Stromal cell of bone marrow (primary cell): Measurements from ENCODE around the gene TUBGCP5.
"Not testable (repeated sequence)": the region's sequence is repeated elsewhere in the genome, so short reads cannot be mapped to it uniquely, and the experiment has no call there.

ENCODE experiments used
- DNase-seq: peaks from one replicate; pipeline ENCODE4 v3.0.0-alpha.2; 2012; ENCODE audit warnings: low read depth

Gene TUBGCP5

DNA sequence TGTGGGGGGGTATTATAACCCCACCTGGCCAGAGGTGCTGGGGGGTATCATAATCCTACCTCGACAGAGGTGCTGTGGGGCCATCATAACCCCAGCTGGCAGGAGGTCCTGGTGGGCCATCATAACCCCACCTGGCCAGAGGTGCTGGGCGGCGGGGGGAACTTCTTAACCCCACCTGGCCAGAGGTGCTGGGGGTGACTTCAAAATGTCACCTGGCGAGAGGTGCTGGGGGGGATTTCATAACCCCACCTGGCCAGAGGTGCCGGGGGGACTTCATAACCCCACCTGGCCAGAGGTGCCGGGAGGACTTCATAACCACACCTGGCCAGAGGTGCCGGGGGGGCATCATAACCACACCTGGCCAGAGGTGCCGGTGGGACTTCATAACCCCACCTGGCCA lies 2.4 kb upstream of the TUBGCP5 start:
- DNase-seq = not testable (repeated sequence)

DNA sequence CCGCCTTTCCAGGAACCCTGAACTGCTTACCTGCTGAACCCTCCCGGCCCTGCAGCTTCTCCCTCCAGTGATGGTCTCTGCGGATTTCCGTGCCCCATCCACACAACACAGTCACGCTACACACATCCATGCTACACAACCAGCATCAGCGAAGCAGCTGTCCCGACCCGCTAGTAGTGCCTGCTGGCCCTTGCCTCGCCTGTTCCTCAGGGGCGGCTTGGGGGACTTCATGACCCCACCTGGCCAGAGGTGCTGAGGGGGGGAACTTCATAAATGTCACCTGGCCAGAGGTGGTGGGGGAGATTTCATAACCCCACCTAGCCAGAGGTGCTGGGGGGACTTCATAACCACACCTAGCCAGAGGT lies 530 bp upstream of the TUBGCP5 start:
- DNase-seq = no peak

DNA sequence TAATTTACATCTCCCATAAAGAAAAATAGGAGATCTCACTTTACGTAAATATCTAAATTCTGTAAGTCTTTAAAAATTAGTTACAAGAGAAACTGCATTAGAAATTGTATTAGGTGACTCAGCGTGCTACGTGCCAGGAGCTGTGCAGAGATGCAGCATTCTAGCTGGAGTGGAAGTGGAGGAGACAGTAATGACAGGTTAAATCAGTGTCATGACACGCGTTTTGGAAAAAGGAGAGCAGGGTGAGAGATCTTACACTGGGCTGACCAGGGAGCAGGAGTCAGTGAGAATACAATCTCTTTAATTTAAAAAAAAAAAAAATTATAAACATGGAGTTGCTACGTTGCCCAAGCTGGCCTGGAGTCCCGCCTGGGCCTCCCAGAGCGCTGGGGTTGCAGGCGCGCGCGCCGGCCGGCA lies 635 bp downstream of the TUBGCP5 start:
- DNase-seq = peak; percentile 28

DNA sequence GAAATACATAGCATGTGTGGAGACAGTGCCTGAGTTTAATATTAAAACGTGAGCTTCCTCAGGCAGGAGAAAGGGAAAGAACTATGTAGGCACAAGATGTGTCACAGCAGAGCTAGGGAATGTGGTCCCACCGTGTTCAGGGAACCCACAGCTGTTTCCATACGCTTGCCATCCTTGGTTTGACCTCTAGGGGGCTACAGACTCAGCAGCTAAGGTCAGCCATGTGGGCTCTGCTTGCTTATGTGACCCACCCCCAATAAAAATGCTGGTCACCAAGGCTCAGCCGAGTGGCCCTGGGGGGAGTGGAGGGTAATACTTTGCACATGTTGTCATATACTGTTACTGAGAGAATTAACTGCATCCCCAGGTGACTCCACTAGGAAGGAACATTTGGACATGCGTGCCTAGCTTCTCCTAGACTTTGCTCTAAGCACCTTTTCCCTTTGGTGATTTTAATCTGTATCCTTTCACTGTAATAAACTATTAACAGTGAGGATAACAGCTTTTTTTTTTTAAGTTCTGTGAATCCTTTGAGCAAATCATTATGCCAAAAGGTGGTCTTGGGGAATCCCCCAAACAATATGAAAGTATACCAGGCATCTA lies 3.3 kb downstream of the TUBGCP5 start:
- peak; percentile 19 for DNase-seq

DNA sequence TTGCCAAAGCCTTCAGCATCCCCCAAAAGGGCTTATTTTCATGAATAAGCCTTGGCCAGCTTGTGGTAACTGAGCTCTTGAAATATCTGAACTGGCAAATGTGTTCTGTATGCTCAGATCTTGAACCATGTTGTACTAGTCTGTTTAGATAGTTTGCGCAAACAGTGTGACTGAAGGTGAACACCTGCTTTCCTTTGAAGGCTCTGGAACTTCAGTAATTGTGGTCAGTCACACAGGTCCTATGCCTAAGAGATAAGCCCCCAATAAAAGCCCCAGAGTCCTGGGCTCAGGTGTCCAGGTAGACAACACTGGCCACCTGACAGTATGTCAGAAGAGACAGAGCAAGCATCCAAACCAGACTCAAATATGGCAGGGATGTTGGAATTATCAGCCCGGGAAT lies 5.4 kb downstream of the TUBGCP5 start:
- no peak for DNase-seq

DNA sequence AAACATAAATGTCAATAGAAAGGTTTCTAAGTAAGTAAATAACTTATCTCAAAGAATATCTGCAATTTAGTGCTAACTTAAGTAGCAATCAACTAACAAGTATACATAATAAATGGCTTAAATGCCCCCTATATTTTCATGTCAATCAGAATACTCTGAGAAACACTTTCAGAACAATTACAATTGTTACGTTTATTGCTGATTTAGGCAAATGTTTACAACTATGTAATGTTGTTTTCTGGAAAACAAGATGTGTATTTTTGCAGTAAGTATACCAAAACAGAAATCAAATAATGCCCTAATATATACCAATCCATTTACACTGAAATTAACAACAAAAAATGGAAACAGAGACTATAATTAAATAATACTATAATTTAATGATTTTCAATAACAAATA lies 13.2 kb downstream of the TUBGCP5 start:
- no peak for DNase-seq

DNA sequence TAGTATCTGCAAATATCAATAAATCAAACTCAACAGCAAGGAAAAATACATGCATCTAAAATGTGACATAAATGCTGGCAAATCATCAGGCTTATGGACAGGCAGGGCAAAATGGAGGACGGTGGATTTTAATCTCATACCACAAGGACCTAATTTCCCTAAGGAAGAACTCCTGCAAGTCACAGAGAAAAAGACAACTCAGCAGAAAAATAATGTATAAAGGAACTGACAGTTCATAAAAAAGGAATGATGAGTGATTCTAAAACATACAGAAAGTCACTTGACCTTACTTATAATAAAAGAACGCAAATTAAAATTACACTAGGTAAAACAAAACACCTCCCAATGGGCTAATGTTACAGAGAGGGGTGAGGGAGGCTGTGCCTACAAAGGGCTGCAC lies 17.2 kb downstream of the TUBGCP5 start:
- DNase-seq = no peak

DNA sequence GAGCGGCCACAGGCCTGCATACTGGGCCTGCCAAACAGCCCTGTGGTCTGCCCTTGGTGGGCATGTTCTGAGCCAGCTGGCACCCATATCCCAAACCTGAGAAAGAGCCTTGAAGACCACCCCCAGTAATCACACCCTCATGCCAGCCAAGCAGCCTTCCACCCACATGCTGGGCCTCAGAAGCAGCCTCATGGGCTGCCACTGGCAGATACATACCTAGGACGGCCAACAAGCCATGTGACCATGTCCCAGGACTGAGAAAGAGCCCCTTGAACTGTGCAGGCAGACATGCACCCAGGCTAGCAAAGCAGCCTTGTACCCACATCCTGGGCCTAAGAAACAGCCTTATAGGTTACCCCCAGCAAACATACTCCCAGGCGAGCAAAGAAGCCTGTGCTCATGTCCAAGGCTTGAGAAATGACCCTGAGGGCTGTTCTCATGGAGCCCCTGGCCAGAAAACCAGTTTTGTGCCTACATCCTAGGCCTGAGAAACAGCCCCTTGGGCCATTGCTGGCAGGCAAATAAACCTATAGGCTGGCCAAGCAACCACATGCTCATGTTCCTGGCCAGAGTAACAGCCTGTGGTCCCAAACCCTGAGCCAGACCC lies 24.9 kb downstream of the TUBGCP5 start:
- no peak for DNase-seq

DNA sequence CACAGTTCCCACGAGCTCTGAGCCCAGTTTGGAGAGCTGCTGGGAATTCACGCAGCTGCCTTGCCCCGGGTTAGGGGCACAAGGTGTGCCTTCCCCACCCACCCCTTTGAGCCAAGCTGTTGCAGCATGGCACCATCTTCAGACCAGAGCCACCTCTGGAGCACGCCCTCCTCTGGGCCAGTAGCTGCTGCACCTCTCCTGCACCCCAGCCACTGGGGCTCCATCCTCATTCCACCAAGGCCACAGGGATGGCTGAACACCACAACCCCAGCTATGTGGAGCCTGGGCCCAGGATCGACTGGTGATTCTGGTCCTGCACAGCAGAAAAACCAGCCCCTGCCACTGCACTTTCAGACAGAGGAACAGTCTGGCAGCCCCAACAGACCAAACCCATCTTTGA lies 25.7 kb downstream of the TUBGCP5 start:
- DNase-seq = no peak

DNA sequence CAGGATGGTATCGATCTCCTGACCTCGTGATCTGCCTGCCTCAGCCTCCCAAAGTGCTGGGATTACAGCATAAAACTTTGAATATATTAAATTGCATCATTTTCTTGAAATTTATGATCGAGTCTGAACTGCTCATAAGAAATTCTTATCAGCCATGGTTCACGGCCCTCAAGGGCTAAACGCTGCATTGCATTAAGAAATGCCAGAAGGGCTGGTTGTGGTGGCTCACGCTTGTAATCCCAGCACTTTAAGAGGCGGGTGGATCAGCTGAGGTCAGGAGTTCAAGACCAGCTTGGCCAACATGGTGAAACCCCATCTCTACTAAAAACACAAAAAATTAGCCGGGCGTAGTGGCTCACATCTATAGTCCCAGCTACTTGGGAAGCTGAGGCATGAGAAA lies 26.8 kb downstream of the TUBGCP5 start:
- DNase-seq = not testable (repeated sequence)

DNA sequence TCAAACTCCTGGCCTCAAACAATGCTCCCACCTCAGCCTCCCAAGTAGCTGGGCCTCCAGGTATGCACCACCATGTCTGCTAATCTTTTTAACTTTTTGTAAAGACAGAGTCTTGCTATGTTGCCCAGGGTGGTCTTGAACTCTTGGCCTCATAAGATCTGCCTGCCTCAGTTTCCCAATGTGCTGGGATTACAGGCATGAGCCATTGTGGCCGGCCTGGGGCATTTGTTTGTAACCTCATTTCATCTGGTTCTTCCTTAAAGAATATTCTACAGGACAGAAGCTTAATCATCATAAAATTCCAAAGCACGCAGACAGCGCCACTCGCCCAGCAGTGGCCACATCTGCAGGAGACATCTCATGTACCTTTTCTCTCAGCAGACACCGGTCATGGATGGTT lies 35.6 kb downstream of the TUBGCP5 start:
- DNase-seq = no peak

DNA sequence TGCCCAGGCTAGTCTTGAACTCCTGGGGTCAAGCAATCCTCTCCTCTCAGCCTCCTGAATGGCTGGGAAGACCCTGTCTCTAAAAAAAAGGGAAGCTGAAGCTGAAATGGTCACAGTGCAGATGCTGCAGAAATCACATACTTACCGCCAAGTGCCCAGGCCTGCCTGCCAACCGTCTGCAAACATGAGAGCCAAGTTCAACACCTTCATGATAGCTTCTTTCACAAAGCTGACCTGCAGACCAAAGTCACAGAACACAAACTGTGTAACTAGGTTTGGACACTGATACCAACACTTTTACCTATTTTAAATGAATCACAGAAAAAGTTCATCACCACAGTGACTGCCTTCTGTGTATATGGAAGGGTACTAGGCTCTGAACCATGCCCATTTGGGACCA lies 36.4 kb downstream of the TUBGCP5 start:
- DNase-seq = no peak

DNA sequence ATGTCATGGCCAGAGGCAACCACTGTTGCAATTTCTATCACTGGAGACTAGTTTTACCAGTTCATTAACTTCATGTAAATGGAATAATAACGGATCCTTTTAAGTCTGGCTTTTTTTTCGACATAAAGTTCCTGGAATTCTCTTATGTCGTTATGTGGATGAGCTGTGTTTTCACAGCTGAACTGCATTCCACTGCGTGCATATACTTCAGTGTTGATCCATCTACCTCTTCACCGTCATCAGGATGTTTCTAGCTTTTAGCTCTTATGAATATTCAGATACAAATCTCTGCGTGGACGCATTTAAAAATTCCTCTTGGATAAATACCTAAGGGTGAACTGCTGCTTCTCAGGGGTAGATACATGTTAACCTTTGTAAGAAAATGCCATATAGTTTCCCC lies 43.6 kb downstream of the TUBGCP5 start:
- DNase-seq = no peak

DNA sequence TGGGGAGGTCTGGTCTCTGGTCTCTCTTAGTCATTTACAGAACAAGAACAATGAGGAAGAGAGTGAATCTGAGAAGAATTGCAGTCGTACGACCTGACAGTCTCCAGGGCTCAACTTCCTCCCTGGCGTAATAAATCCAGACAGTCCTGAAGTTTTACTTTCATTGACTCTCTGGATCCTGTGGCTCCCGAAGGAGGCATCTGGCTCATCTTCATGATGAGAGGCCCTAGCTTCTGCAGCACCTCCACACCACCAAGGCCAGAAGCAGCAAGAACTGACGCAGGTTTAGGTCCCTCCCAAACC lies 47.4 kb downstream of the TUBGCP5 start:
- DNase-seq = no peak

DNA sequence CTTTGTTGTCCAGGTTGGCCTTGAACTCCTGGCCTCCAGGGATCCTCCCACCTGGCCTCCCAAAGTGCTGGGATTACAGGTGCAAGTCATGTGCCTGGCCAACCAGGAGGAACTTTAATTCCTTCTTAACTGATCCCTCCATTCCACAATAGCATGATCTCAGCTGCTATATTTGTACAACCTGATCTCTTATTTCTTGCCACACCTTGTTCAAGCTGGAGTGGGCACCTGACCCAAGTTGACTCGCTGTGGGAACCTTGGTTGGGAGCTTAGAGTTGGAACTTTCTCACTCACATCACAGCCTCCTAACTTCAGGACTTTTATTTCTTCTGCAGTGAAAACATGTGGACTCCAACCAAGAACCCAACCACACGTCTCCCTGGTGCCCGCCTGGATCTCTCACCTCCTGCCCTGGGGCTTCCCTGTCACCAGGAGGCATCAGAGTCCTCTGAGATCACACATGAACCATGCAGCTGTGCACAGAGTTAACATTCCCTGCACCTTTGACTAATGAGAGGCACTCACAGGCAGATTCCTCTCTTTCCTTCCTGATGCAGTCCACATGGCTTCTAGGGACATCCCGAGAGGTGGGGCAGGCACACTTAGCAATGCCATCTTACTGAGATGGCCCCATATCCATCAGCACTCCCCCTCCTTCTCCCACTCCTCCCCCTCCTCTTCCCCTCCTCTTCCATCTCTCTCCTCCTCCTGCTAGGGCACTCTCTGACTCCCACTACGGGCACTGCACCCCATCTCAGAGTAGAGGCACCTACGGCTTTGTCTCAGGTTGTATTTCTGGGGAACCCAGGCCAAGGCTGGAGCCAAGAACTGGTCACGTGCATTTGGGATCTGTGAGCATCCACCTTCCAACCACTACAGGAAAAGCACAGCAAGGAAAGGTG lies 49.5 kb downstream of the TUBGCP5 start:
- no peak for DNase-seq

DNA sequence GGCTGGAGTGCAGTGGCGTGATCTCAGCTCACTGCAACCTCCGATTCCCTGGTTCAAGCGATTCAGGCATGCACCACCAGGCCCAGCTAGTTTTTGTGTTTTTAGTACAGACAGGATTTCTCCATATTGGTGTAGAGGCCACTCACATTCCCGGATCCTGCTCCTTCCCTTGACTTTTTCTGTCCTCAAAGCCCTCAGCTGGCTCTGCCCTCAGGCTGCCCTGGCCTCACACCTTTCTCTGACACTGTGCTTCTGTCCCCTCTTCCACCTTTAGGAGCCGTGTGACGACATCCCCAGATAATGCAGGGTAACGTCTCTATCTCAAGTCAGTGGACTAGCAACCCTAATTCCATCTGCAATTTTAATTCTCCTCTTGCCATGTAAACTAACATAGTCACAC lies 50.6 kb downstream of the TUBGCP5 start:
- no peak for DNase-seq

DNA sequence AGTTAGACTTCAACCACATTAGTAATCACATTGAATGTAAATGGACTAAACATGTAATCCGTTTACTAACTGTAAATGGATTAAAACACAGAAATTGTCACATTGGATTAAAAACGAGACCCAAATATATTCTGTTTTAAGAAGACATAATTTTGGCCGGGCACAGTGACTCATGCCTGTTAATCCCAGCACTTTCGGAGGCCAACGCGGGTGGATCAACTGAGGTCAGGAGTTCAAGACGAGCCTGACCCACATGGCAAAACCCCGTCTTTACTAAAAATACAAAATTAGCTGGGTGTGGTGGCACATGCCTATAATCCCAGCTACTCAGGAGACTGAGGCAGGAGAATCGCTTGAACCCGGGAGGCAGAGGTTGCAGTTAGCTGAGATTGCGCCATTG lies 57.4 kb downstream of the TUBGCP5 start:
- not testable (repeated sequence) for DNase-seq

DNA sequence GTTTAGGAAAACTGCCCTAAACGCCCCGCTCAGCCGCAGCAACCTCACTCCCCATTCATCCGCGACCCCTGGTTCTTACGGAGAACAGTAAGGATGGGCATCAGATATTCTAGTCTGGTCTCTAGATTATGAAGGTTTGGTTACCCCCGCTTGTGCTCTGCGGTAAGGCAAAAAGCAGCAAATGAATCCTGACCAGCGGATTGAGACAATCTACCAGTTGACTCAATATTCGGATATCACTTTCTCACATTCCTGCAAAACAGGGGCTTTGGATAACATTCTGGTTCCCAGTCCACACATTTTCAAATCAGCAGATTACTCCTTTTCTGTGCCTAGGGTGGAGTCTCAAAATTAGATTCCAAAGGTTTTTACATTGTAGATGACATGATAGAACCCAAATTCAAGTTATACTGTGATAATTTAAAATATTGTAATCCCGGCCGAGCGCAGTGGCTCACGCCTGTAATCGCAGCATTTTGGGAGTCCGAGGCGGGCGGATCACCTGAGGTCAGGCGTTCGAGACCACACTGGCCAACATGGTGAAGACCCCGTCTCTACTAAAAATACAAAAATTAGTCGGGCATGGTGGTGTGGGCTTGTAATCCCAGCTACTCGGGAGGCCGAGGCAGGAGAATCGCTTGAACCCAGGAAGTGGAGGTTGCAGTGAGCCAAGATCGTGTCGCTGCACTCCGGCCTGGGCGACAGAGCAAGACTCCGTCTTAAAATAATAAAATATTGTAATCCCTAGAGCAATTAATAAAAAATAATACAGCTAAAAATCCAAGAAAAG lies 58.1 kb downstream of the TUBGCP5 start:
- DNase-seq = no peak

DNA sequence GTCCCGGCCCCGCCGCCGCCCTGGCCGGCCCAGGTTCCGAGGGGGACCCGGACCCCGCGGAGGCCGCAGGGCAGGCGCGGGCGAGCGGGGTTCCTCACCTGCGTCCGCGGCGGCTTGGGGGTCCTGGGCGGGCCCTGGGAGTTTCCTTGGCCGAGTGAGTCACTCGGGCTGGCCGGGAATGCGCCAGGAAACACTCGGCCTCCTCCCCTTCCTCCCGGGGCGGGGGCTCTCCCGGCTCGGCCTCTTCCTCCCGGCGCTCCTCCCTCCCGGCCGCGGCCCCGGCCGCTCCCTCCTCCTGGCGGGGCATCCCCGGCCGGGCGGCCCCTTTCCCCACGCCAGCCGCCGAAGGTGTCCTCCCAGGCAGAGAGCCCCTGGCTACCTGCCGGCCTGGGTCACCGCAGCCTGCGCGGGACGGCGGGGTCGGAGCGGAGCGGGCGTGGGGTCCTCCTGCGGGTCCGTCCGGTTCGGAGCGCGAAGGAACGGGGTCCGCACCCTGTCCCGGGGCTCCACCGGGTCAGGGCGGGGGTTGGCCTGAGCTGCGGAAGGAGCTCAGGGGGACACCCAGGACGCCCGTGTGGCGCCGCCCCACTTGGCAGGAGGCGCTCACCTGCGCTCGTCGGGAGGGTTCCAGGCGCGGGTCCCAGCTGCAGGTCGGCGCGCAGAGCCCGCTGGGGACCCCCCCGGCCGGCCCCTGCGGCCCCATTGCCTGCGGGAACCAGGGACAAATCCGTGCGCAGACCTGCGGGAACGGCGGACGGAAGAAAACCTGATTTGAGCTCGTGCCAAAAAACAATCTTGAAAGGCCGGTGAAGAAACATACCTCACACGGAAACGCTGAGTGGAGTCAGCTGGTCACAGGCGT lies 58.9 kb downstream of the TUBGCP5 start, which contains the start of gene CYFIP1:
TSS of gene CYFIP1 (minus strand) at position 180 of the 862 bp plus-strand sequence. CDS start 33,083 bp downstream, outside the sequence.
- DNase-seq = peak; percentile 79

DNA sequence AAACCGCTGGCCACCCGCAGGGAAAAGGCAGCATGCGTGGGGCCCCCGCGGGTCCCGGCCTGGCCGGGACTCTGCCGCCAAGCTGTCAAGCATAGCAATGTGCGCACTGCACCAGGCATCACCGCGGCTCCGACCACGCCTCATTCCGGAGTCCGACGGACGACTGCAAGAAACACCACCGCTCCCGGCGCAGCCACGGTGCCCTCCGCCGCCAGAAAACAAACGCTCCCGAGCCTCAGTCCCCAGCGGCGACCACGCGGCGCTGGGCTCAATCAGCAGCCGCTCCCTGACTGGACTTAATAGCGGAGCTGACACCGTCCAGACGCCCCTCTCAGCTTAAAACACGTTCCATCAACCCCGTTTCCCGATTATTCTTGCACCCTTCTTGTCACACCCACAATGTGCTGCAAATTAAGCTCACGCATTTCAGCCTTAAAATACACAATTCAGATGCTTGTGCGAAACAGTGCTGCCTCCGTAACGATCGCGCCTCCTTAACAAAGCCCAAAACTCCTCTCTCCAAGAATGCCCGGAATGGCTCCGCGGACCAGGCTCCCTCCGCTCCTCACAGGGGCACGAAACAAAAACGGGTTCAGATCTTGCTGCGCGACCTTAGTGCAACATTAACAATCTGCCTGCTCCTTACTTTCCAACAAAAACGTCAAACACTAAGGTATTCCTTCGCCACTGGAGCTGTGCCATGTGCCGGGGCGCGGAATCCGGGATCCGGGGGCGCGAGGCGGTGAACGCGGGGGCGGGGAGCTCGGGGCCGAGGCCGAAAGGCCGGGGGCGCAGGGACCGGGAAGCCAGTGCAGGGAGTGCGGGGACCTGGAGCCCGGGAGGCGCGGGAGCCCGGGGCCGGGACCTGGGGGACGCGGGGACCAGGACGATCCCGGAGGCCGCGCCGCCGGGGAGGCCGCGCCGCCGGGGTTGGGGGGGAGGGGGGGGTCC lies 59.9 kb downstream of the TUBGCP5 start:
- DNase-seq = no peak
